Right ventricle myocardium inferior (tissue), 1 donor: Measurements from ENCODE around the gene CTRL. TPM values are rescaled to one million over a fixed set of nuclear protein-coding genes. Genes with fewer than 3 reads are reported as not detected.

Source experiments
- ATAC-seq: fragments of 200-7000 bp; cut with Tn5 transposase; one replicate; pipeline ENCODE4 v1.9.1; 2020; ENCODE audit warnings: mild to moderate bottlenecking, moderate library complexity
- DNase-seq: peaks from one replicate; pipeline ENCODE4 v3.0.0; 2021; ENCODE audit errors: missing footprints
- intact Hi-C: fragments of 100-400 bp; cut with DNase I; formaldehyde crosslinking; loops from one replicate; pipeline ENCODE4 v1.11.0; 2022
- total RNA-seq: library from RNA; stranded (reverse); fragmentation: NEBNext Ultra II Directional; extraction: Animal tissue kit (Norgen Biotek cat#: 25700); gene quantifications from one replicate; pipeline ENCODE4 v1.2.1, GENCODE V29; 2021
- donor health status: DM: no; HTN: yes; CAD: no; lungs with severe emphysema.

The CTRL gene
- total RNA-seq, 1 donor from 2014 or later, result 0.81 TPM

DNA sequence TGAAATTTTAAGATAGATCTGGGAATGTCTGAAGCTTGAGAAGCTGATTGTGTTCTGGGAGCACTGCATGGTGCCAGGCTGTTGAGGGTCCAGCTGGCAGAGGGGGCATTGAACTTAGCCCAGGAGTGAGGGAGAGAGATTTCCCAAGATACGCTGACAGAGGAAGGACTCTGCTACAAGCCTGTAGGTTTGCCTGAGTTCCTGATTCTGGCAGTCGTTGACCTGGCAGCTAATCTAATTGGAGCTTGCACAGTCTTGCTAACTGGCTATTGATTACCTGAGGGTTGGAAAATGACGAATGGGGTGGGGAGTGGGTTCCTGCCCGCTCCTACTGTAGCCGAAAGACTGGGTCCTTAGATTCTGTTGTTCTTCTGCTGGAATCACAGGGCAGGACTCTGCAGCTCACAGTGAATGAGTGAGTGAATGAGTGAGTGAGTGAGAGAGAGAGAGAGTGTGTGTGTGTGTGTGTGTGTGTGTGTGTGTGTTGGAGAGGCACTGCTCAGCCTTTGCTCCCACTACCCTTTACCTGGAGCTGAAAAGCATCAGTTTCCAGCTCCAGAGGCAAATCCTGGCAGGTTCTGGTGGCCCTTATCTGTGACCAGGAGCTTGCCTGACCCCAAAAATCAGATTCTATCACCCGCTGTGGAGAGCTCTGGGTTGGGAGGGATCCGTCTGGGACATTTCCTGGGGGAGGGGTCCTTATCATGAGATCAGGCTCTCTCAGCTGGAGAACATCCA is 16.7 kb downstream of the CTRL start:
- intact Hi-C loops, result no loop called here
- DNase-seq (no peak), ATAC-seq (no peak)

DNA sequence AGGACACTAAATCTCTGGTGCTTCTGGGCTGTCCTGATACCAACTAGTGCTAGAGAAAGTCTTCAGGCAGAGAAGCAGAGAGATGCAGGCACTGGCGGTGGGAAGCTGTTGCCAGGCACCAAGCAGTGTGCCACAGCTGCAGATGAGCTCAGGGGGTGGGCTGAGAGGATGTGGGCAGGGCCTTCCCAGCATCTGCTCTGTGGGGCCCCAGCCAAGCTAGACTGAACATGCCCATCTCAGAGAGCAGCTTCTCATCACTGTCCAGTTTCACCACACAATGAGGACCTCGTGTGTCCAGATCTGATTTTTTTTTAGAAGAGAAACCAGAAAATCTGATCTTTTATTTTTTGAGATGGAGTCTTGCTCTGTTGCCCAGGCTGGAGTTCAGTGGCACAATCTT is 21.5 kb downstream of the CTRL start:
- ATAC-seq, result no peak
- no peak for DNase-seq
- intact Hi-C loops, result no loop called here

DNA sequence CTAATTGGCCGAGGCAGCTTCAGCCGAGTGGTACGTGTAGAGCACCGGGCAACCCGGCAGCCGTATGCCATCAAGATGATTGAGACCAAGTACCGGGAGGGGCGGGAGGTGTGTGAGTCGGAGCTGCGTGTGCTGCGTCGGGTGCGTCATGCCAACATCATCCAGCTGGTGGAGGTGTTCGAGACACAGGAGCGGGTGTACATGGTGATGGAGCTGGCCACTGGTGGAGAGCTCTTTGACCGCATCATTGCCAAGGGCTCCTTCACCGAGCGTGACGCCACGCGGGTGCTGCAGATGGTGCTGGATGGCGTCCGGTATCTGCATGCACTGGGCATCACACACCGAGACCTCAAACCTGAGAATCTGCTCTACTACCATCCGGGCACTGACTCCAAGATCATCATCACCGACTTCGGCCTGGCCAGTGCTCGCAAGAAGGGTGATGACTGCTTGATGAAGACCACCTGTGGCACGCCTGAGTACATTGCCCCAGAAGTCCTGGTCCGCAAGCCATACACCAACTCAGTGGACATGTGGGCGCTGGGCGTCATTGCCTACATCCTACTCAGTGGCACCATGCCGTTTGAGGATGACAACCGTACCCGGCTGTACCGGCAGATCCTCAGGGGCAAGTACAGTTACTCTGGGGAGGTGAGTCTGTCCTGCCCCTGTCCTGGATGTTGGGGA is 22.5 kb downstream of the CTRL start:
- intact Hi-C loops, result no loop called here
- ATAC-seq (no peak), DNase-seq (no peak)

DNA sequence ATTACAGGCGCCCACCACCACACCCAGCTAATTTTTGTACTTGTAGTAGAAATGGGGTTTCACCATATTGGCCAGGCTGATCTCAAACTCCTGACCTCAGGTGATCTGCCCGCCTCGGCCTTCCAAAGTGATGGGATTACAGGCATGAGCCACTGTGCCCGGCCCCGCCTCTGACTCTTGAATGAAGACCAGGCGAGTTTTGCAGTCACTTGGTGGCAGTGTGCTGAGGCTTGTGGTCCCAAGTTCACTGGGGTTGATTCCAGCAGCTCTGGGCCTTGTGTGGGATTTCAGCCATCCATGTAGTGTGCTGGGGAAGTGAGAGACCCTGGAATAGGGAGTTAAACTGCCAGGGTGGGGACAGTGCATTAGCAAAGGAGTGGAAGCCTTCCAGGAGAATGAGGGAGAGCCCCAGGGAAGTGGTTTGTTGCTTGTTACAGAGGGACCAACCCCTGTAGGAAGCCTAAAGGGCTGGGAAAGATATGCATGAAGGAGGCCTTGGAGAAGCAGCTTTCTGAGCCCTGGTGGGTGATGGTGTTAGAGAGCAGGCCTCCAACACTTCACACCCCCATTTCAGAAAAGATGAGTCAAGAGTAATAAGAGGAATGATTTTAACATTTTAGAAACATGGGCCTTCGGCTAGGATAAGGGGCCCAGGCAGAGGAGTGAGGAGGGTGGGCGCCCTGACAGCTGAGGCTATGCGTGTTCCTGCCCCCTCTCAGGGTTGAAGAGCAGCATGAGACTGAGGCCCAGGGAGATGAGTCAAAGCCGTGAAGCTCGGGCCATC is 24.1 kb downstream of the CTRL start:
- DNase-seq (no peak), ATAC-seq (no peak)
- intact Hi-C loops, result no loop called here

DNA sequence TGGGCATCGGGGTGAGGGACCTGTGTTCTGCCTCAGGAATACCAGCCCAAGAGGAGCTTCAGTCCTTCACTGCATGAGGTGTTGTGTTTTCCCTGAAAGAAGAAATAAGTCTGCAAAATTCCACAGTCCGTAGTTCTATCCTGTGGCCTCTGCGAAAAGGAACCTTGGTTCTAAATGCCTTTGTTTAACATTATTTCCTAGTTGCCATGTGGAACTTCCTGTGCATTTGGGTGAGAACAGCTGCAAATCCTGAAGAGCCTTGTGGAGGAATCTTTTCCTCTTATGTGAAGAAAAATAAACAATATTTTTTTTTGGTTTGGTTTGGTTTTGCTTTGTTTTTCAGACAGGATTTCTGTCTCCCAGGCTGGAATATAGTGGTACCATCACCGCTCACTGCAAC is 28.8 kb downstream of the CTRL start:
- intact Hi-C loops, result no loop called here
- ATAC-seq, result no peak
- DNase-seq, result no peak

DNA sequence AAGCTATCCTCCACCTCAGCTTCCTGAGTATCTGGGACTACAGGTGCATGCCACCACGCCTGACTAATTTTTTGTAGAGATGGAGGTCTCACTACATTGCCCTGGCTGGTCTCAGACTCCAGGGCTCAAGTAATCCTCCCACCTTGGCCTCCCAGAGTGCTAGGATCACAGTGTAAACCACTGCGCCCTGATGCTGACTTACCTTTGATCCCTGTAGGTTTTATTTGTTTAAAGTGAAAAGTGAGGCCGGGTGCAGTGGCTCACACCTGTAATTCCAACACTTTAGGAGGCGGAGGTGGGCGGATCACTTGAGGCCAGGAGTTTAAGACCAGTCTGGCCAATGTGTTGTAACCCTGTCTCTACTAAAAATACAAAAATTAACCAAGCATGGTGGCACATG is 29.9 kb downstream of the CTRL start:
- ATAC-seq (no peak), DNase-seq (no peak)
- intact Hi-C loops, result no loop called here

DNA sequence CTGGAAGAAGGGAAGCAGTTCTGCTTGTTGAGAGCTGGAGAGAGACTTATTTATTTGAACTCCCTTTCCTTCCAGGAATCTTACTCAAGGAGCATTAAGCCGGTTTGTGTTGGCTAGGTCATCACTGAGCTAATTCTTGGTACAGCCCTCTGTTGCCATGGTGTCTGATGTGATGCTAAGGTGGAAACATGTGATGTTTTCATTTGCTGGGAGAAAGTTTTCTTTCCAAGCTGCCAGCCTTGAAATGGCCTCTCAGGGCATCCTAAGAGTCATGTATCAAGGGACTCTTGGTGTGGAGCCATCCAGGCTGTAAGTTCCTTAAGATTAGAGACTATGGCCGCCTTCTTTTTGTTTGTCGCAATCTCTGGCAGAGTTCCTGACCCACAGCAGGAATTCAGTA is 34.4 kb downstream of the CTRL start:
- DNase-seq (no peak), ATAC-seq (no peak)
- intact Hi-C loops, result no loop called here

DNA sequence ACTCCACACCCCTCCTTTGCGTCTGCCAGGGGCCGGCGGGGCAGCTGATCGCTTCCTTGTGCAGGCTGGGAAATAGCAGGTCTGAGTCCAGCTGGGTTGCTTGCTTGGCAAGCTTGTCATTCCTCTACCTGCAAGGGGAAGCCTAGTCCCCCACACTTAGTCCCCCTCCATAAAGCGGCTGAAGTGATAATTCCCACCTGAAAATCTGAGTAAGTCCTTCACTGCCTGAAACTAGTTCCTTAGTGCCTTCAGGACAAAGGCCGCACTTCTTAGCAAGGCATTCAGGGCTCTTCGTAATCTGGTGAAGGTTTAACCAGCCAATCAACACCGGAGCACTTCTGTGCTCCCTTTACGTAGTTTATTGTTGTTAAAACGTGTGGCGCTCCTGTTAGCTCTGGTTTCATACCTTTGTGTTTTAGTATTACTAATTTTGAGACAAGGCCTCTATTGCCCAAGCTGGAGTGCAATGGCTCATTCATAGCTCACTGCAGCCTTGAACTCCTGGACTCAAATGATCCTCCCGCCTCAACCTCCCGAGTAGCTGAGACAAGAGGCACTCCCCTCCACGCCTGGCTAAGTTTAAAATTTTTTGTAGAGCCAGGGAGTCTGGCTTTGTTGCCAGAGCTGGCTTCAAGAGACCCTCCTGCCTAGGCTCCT is 37.8 kb downstream of the CTRL start:
- intact Hi-C loops, result loop anchor here (2.0 kb wide), 1 partner anchor 129 kb away; the partner anchor contains the start of genes DDX28 and DUS2
- DNase-seq (no peak), ATAC-seq (peak; percentile 33)

DNA sequence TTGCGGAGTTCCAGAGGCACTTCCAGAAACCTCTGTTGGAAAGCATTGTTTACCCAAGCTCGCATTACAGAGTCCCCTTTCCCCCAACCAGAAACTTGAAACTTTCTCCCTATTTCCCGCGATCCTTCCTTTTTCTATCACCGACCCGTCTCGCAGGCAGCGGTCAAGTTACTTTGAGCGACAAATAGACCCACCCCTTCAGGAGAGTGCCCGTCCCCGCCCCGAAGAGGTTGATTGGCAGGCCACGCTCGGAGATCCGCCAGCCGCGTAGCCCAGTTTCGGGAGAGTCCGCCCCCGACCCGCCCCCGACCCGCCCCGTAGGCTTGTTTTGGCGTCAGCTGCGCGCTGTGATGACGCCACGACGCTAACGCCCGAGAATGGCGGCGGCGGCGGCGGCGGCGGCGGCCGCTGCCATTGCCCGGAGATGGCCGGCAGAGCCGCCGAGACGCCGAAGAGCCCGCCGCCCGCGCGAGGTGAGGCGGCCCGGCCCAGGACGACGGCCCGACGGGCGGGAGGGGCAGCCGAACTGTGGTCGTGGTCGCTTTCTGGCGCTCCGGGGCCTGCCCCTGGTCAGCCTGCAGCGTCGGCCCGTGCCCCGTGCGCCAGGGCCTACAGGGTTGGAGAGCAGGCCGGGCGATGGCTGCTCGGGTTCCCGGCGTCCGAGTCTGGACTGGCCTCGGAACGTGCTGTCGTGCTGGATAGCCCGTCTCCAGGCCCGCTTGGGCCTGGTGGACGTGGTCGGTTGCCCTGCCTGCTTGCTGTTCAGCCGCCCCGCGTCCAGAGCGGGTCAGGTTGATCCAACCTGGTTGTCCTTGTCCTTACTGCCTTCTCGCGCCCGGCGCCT is 38.5 kb downstream of the CTRL start, which contains the start of gene PSKH1:
Gene PSKH1, plus strand, starts transcription at position 356 of the 844 bp plus-strand sequence. CDS start 15,496 bp downstream, outside the sequence.
- intact Hi-C loops, result loop anchor here (2.0 kb wide), 1 partner anchor 130 kb away; the partner anchor contains the start of genes DDX28 and DUS2
- ATAC-seq, result peak; percentile 98

DNA sequence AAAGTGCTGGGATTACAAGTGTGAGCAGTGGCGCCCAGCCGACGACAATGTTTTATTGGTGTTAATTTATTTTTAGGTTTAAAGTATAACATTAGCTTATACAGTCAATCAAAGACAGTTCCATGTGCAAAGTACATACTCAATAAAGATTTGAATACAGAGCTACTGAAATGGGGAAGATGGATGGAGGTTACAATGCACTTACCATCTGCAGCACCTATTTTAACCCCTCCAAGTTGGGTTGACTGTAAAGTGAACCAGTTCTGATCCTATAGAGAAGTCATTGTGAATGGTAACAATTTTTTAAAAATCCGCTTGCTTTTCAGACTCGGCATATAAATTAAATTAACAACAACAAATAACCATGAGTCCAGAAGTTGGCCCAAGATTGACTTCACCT is 39.3 kb downstream of the CTRL start:
- no peak for ATAC-seq
- intact Hi-C loops, result loop anchor here (2.0 kb wide), 1 partner anchor 130 kb away; the partner anchor contains the start of genes DDX28 and DUS2
- DNase-seq, result no peak

More for the DNA sequence above, 38.5 kb downstream of the CTRL start, which contains the start of gene PSKH1:
- peak; percentile 98 for DNase-seq

DNA sequence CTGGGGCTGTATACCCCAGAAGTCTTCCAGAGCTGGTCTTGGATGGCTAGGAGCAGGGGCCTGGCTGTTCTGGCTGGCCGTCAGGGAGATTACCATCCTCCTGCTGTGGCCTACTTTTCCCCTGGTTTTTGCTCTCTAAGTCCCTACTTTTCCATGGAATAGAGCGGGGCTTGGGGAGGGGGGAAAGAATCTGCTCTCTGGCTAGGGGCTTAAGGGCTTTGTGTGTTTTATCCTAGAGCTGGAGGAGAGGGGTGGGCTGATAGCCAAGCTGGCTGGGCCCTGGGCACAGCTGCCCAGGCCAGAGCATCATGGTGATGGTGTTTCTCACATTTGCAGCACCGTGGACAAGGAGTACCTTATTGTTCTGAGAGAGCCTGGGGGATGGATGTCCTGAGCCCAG is 43.3 kb downstream of the CTRL start:
- DNase-seq, result no peak
- intact Hi-C loops, result no loop called here
- no peak for ATAC-seq

DNA sequence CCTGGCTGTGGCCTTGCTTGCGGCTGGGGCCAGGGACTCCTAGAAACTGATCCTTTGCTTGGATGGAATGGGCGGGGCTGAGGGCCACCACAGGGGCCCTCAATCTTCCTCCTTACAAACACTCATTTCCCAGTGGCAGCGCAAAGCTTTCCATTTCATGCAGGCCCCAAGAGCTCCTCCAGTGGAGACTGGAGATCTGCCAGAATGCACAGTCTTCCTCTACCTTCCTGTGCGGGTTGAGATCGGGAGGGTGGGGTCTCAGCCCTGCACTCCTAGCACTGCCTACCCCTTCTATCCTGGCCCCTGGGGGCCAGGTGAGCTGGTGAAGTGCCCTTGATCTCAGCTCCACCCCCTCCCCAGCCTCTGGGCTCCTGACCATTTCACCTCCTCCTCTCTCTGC is 45.3 kb downstream of the CTRL start:
- ATAC-seq (no peak), DNase-seq (no peak)
- intact Hi-C loops, result no loop called here

DNA sequence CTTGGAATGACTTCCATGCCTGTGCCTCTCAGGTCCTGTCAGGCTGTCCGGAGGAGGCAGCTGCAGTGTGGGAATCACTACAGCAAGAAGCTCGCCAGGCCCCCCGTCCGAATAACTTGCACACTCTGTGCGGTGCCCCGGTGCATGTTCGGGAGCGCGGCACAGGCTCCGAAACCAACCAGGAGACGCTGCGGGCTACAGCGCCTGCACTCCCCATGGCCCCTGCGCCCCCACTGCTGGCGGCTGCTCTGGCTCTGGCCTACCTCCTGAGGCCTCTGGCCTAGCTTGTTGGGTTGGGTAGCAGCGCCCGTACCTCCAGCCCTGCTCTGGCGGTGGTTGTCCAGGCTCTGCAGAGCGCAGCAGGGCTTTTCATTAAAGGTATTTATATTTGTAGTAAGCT is 45.7 kb downstream of the CTRL start:
- intact Hi-C loops, result loop anchor here (2.0 kb wide), 1 partner anchor 43 kb away; no protein-coding TSS in a partner anchor
- no peak for ATAC-seq
- no peak for DNase-seq

DNA sequence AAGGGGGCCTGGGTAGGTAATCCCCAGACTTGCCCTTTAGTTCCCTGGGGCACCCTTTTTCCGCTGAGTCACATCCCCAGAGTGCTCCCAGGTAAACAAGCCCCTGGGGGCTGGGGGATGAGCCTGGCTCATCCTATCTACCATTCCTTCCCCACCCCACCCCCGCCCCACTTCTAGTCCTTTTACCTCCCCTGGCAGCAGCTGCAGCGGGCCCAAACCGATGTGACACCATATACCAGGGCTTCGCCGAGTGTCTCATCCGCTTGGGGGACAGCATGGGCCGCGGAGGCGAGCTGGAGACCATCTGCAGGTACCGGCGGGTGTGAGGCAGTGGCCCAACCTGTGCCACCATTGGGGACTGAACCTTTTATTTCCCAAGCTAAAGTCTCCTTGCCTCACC is 46.1 kb downstream of the CTRL start:
- DNase-seq (no peak), ATAC-seq (no peak)
- intact Hi-C loops, result loop anchor here (2.0 kb wide), 1 partner anchor 43 kb away; no protein-coding TSS in a partner anchor

DNA sequence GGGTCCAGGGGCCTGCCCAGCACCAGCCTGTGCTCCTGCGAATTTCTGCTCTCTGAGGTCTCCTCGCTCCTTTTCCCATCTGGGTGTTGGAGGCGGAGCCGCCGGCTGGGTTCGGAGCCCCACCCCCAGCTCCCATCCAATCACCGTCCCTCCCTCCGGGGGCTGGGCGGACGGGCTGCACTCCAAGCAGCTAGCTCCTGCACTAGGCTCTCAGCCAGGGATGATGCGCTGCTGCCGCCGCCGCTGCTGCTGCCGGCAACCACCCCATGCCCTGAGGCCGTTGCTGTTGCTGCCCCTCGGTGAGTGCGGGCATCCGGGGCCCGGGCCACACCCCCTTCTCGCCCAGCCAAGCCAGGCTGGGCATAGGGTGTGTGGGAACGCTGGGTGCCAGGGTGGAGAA is 47.0 kb downstream of the CTRL start, which contains the start of gene NRN1L:
Gene NRN1L, plus strand, starts transcription at position 202 of the 400 bp plus-strand sequence. Its CDS starts 19 bp downstream, at position 221.
- peak; percentile 89 for DNase-seq
- peak; percentile 78 for ATAC-seq
- intact Hi-C loops, result loop anchor here (2.0 kb wide), 1 partner anchor 44 kb away; no protein-coding TSS in a partner anchor

DNA sequence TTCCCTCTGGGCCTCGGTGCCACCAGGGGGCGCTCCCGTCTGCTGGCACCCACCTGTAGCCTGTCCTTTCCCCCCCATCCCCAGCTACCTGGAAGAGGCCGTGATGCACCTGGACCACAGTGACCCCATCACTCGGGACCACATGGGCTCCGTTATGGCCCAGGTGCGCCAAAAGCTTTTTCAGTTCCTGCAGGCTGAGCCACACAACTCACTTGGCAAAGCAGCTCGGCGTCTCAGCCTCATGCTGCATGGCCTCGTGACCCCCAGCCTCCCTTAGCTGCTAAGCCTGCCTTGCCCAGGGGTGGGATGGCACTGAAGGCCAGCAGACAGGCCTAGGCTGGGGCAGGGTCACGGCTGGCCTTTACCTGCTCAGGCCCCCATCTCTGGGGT is 47.8 kb downstream of the CTRL start:
- ATAC-seq, result no peak
- intact Hi-C loops, result loop anchor here (2.0 kb wide), 2 partner anchors 45 to 157 kb away; no protein-coding TSS in a partner anchor
- peak; percentile 76 for DNase-seq

DNA sequence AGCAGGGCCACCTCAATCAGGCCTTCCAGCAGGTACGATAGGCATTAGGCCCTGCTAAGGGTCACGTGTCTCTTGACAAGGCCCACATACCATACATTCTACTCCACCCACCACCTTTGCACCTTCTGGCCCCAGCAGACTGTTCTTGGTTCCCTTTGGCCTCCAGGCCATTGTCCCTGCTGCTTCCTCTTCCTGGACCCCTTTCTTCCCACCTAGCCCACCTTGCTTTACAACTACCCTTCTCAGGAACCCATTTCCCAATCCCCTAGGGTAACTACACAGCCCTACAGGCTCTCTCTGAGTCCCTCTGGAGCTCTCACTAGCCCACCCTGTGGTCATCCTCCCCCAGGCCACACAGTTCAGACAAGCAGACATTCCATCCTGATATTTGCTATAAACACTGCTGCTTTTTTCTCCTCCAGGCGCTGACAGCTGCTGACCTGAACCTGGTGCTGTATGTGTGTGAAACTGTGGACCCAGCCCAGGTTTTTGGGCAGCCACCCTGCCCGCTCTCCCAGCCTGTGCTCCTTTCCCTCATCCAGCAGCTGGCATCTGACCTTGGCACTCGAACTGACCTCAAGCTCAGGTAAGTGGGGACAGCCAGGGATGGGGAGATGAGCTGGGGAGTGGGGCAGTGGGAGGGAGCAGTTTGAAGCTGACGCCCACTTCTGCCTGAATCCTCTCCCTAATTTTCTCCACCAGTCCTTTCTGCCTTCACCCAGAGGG is 48.4 kb downstream of the CTRL start:
- DNase-seq (no peak), ATAC-seq (no peak)
- intact Hi-C loops, result loop anchor here (2.0 kb wide), 1 partner anchor 157 kb away; no protein-coding TSS in a partner anchor
